Common myeloid progenitor, CD34-positive (primary cell): ENCODE results near the gene CBX8.

Experiments
- CTCF ChIA-PET: fragments of 350-600 bp; sonication (Branson Sonifier 250); formaldehyde crosslinking; loops from one replicate; lab custom pipeline; 2021; ENCODE audit warnings: antibody characterized with exemption; lab: Charles Lee
- POLR2A ChIA-PET: fragments of 350-600 bp; sonication (Branson Sonifier 250); formaldehyde crosslinking; loops from one replicate; lab custom pipeline; 2021; ENCODE audit warnings: antibody characterized with exemption; lab: Charles Lee
- DNase-seq, 3 donors: peaks; one replicate each; pipeline versions ENCODE4 v3.0.0 to v3.0.0-alpha.2; 2013
- H3K27ac ChIP-seq, 2 experiments: 1 replicate in 1 of 2; 2 replicates in 1 of 2; pipeline ENCODE4 v1.7.0; 2013; ENCODE audit warnings: inconsistent platforms in 2 of 2, low read length in 2 of 2, mild to moderate bottlenecking in 2 of 2, low read depth in 1 of 2, moderate library complexity in 1 of 2; ENCODE audit not compliant: severe bottlenecking in 2 of 2, insufficient read depth in 1 of 2, poor library complexity in 1 of 2
- H3K27me3 ChIP-seq, 5 experiments: replicated peaks in 2 of 5; 1 replicate in 3 of 5; 2 replicates in 2 of 5; pipeline versions ENCODE4 v1.6.1 to v1.7.0; 2013; ENCODE audit warnings: low read length in 4 of 5, mild to moderate bottlenecking in 2 of 5, moderate library complexity in 2 of 5, inconsistent platforms in 1 of 5; ENCODE audit not compliant: insufficient read depth in 5 of 5, control insufficient read depth in 4 of 5
- H3K36me3 ChIP-seq, 4 experiments: 1 replicate in 2 of 4; 2 replicates in 2 of 4; pipeline versions ENCODE4 v1.6.1 to v1.7.0; 2013; ENCODE audit warnings: low read length in 3 of 4, control low read depth in 1 of 4, mild to moderate bottlenecking in 1 of 4; ENCODE audit not compliant: control insufficient read depth in 4 of 4, insufficient read depth in 4 of 4
- H3K4me1 ChIP-seq, 4 experiments: 1 replicate in 3 of 4; 2 replicates in 1 of 4; pipeline versions ENCODE4 v1.6.1 to v1.7.1; 2013; ENCODE audit warnings: low read length in 3 of 4, mild to moderate bottlenecking in 3 of 4, control low read depth in 1 of 4, inconsistent platforms in 1 of 4, moderate library complexity in 1 of 4; ENCODE audit not compliant: control insufficient read depth in 4 of 4, insufficient read depth in 4 of 4; ENCODE audit errors: control extremely low read depth in 1 of 4
- H3K4me3 ChIP-seq, 7 experiments: 1 replicate in 4 of 7; 2 replicates in 3 of 7; pipeline versions ENCODE4 v1.5.1 to v1.7.0; 2013; ENCODE audit warnings: mild to moderate bottlenecking in 7 of 7, low read length in 6 of 7, moderate library complexity in 6 of 7, inconsistent platforms in 2 of 7, low read depth in 2 of 7, control low read depth in 1 of 7; ENCODE audit not compliant: insufficient read depth in 4 of 7, control insufficient read depth in 1 of 7; ENCODE audit errors: extremely low read depth in 1 of 7
- H3K9me3 ChIP-seq, 5 experiments: 1 replicate in 4 of 5; 2 replicates in 1 of 5; pipeline versions ENCODE4 v1.6.1 to v1.7.1; 2013; ENCODE audit warnings: low read length in 4 of 5, mild to moderate bottlenecking in 2 of 5, inconsistent platforms in 1 of 5, low read depth in 1 of 5, moderate library complexity in 1 of 5; ENCODE audit not compliant: control insufficient read depth in 4 of 5, insufficient read depth in 2 of 5; ENCODE audit errors: control extremely low read depth in 1 of 5
- WGBS: methylation state at CpG from one replicate; pipeline ENCODE4 v1.1.5; 2013; ENCODE audit not compliant: insufficient coverage; 5-methylcytosine and 5-hydroxymethylcytosine counted together

Gene CBX8

DNA sequence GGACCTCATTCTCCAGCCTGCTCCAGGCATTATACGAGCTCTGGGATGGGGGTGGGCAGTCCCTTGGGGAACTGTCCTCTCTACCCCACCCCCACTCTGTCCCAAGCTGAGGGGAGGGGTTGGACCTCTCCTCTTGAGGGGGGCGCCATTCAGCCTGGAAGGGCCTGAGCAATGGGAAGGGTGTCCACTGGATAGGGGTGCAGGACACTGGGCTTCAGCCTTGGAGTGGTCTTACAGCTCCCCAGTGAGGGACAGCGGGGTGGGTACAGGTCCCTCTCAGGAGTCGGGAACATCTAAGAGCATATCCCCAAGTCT lies 9.5 kb upstream of the CBX8 start:
- peaks cover 0 to 97% (median 65%) of the 10 kb centered on the region in 5 experiments for H3K27me3 ChIP-seq
- DNase-seq, result no peak
- H3K4me1 ChIP-seq, result peaks cover 0 to 59% (median 48%) of the 10 kb centered on the region in 4 experiments
- WGBS, result 18% methylated on average over 2 of the region's 4 CpGs
- POLR2A ChIA-PET, result no interaction called here
- H3K4me3 ChIP-seq, result no peak overlapping the region
- H3K9me3 ChIP-seq, result peaks cover 0 to 2% (median 0%) of the 10 kb centered on the region in 5 experiments
- CTCF ChIA-PET, result interaction anchor here (0.6 to 3.6 kb wide), 4 partner anchors 11 to 188 kb away, joined by 3 to 12 read pairs (median 8); no protein-coding TSS in a partner anchor
- no peaks in the 10 kb centered on the region for H3K36me3 ChIP-seq
- no peak overlapping the region for H3K27ac ChIP-seq

DNA sequence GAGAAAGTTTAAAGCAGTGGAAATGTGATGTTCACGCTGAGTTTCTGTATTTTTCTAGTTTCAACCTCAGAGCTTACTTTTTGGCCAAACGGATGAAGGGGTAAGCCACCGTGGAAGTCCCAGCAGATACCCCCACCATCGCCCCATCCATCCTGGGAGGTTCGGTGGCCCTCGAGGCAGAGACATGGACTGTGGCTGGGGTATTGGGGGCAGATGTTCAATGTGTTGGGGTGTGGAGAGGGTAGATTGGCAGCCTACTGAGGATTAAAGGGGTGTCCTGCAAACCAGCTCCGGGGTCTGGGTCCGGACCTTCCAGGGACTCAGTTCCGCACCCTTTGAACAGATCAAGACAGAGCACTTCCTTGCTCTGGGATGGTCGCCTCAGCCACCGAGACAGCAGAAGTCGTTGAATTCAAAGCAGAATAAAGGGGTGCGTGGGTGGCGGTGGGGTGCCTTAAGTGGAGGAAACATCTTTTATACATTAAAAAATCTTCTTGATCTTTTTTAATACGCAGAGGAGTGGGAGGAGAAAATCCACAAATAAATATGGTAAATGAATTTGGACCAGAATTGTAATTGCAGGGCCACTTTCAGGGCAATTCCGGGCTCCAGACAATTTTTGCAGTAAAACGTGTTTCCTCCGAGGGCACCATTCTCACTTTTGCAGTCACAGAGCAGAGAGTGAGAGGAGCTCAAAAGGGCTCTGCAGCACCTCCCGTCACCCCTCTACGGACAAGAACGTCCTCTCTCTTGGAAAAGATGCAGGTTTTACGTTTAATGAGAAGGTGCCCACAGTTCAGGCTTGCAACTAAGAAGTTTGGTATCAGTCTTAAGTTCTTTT lies 8.2 kb upstream of the CBX8 start:
- Histone ChIP-seq H3K36me3 (no peaks in the 10 kb centered on the region), H3K27me3 (peaks cover 0 to 99% (median 69%) of the 10 kb centered on the region in 5 experiments), H3K9me3 (peaks cover 0 to 2% (median 0%) of the 10 kb centered on the region in 5 experiments), H3K4me3 (no peak overlapping the region), H3K27ac (no peak overlapping the region), H3K4me1 (peaks cover 0 to 62% (median 50%) of the 10 kb centered on the region in 4 experiments)
- DNase-seq, result no peak
- ChIA-PET POLR2A (interaction anchor here (0.6 kb wide), 1 partner anchor 33 kb away, joined by 3 read pairs; no protein-coding TSS in a partner anchor), CTCF (interaction anchor here (0.8 to 3.6 kb wide), 7 partner anchors 11 to 64 kb away, joined by 3 to 12 read pairs (median 6); no protein-coding TSS in a partner anchor)
- 2% methylated on average over 12 of the region's 22 CpGs for WGBS

DNA sequence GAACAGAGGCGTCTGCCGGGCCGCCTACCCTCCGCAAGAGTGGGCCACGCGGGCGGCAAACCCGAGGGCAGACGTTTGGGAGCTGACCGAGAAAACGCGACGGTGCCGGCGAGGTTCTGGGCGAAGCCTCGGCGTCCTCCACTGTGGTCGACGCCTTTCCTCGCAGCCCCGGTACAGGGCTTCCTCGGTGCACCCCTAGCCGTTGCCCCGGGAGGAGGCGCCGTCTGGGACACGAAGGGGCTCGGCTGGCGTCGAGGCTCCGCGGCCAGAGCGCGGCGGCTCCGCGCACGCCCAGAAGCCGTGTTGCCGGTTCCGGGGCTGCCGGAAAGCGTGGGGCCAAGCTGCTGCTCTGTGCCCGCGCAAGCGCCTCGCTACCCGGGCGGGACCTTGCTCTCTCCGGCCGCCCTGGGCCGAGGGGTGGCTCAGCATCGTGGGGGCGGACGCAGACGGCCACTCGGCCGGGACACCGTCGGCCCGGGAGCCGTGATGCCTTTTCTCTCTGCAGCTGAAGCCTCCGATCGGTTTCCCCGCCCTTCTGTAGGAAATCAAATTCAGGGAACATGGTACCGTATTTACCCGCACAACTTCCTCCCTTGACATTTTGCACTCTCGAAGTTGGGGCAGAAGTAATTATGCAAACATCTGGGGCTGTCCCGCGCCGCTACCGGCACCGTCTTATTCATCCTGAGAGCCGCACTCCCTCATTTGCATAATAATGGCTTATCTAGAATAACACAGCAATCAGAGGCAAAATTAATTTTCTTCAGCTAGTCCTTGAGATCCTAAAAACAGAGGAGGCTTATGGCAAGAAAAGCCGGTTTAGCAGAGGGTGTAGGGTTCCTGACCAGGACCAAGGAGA lies 7.3 kb upstream of the CBX8 start:
- no peaks in the 10 kb centered on the region for H3K36me3 ChIP-seq

DNA sequence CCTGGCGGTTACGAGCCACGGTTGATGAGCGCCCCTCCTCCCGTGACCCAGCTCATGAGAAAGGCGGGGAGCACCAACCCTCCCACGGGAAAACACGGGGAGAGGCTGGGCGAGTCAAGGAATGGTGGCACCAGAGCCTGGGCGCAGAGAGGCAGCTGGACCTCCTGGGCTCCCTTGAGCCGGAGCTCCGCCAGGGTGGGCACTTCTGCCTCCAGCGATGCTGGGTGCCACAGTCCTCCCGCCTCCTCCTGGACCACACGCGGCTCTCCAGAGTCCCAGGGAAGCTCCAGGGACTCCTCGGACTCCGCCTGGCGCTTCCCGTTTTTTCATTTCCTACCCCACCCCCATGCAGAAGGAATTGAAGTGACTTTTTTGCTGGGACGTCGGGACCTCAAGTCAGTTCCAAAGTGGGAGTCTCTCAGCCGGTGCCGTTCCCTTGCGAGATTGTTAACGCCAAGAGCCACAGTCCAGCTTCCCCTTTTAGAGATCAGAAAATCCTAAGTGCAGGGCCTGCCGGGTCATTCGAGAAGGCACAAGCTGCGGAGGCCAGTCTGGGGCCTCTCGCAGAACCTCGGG lies 6.6 kb upstream of the CBX8 start:
- peak overlapping the region in 1 of 7 experiments; percentile 36 for H3K4me3 ChIP-seq
- no peak overlapping the region for H3K27ac ChIP-seq
- peaks cover 0 to 100% (median 69%) of the 10 kb centered on the region in 5 experiments for H3K27me3 ChIP-seq
- CTCF ChIA-PET, result interaction anchor here (0.8 to 2.1 kb wide), 6 partner anchors 9 to 62 kb away, joined by 3 to 6 read pairs (median 4); no protein-coding TSS in a partner anchor
- 3% methylated on average over 28 of the region's 31 CpGs for WGBS
- H3K4me1 ChIP-seq, result peaks cover 0 to 72% (median 62%) of the 10 kb centered on the region in 4 experiments
- no peaks in the 10 kb centered on the region for H3K36me3 ChIP-seq
- DNase-seq, result peak in 2 of 3 donors; percentile 64 to 65
- H3K9me3 ChIP-seq, result peaks cover 0 to 2% (median 0%) of the 10 kb centered on the region in 5 experiments
- POLR2A ChIA-PET, result interaction anchor here (0.7 to 1.0 kb wide), 2 partner anchors 39 to 475 kb away, joined by 3 read pairs; no protein-coding TSS in a partner anchor

More for the DNA sequence above, 7.3 kb upstream of the CBX8 start:
- Histone ChIP-seq H3K27me3 (peaks cover 0 to 100% (median 74%) of the 10 kb centered on the region in 5 experiments), H3K4me1 (peaks cover 0 to 66% (median 56%) of the 10 kb centered on the region in 4 experiments), H3K27ac (no peak overlapping the region), H3K9me3 (peaks cover 0 to 2% (median 0%) of the 10 kb centered on the region in 5 experiments), H3K4me3 (peak overlapping the region in 4 of 7 experiments; percentile 7 to 42 (median 32))
- peak in 2 of 3 donors; percentile 54 to 63 for DNase-seq
- ChIA-PET CTCF (interaction anchor here (0.8 to 2.1 kb wide), 6 partner anchors 10 to 63 kb away, joined by 3 to 6 read pairs (median 4); no protein-coding TSS in a partner anchor), POLR2A (interaction anchor here (0.7 to 1.0 kb wide), 2 partner anchors 38 to 474 kb away, joined by 3 read pairs; no protein-coding TSS in a partner anchor)
- WGBS, result 1% methylated on average over 57 of the region's 76 CpGs

DNA sequence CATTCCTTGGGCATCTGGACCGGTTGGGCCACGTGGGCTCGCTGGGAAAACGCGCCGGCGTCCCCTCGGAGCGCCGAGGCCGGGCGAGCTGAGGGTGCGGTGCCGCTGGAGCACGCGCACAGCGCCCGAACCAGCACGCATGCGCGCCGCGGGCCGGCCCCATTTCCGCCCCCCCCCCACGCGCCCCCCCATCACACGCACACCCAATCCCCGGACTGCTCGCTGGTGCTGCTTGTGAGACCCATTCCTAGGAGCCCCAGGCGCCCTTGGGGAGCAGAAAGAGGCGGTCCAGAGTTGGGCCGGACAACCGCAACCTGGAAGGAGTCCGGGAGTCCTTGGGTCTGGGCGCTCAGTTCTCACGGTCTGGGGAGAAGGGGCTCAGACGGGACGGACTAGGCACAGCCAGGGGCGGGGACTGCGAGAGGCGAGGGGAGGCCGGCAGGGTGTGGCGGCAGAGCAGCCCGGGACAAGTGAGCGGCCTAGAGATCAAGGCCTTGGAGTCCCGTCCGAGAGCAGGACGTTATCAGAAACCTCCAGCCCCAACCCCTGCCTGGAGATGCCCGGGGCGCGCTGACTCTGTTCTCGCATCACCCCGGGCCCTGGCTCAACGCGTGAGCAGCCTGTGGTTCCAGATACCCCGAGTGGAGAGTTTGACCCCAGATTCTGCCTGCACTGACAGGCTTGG lies 6.0 kb upstream of the CBX8 start:
- H3K36me3 ChIP-seq, result no peaks in the 10 kb centered on the region
- no peak for DNase-seq
- no peak overlapping the region for H3K4me3 ChIP-seq
- H3K9me3 ChIP-seq, result peaks cover 0 to 2% (median 0%) of the 10 kb centered on the region in 5 experiments
- H3K27ac ChIP-seq, result no peak overlapping the region
- H3K4me1 ChIP-seq, result peaks cover 0 to 78% (median 68%) of the 10 kb centered on the region in 4 experiments
- CTCF ChIA-PET, result interaction anchor here (0.8 to 2.1 kb wide), 4 partner anchors 8 to 17 kb away, joined by 3 to 6 read pairs (median 3); no protein-coding TSS in a partner anchor
- H3K27me3 ChIP-seq, result peaks cover 0 to 100% (median 66%) of the 10 kb centered on the region in 5 experiments
- POLR2A ChIA-PET, result interaction anchor here (1.0 kb wide), 1 partner anchor 39 kb away, joined by 3 read pairs; no protein-coding TSS in a partner anchor
- WGBS, result 8% methylated on average over 35 of the region's 57 CpGs
